BE2C (cell line): ENCODE measurements around the gene CD247.

Source experiments
- DNase-seq: peaks from one replicate; pipeline ENCODE4 v3.0.0-alpha.2; 2020
- H3K27me3 ChIP-seq: fragments of 250-450 bp; sonication (Bioruptor Pico); 2 replicates; pipeline ENCODE4 v1.5.1; 2020; ENCODE audit warnings: mild to moderate bottlenecking
- H3K36me3 ChIP-seq: fragments of 250-450 bp; sonication (Bioruptor Pico); 2 replicates; pipeline ENCODE4 v1.5.1; 2020; ENCODE audit warnings: mild to moderate bottlenecking
- H3K4me1 ChIP-seq: fragments of 250-450 bp; sonication (Bioruptor Pico); 2 replicates; pipeline ENCODE4 v1.5.1; 2020
- H3K4me3 ChIP-seq: 2 replicates; pipeline ENCODE4 v1.5.1; 2011; ENCODE audit warnings: low read depth, low read length
- H3K9me3 ChIP-seq: fragments of 250-450 bp; sonication (Bioruptor Pico); 2 replicates; pipeline ENCODE4 v1.5.1; 2020
- TF ChIP-seq, protein P1 (sequence below): IDR thresholded peaks from 2 replicates; pipeline ENCODE4 v1.5.1; 2012; ENCODE audit warnings: mild to moderate bottlenecking, low read depth, low read length

CD247 gene

DNA sequence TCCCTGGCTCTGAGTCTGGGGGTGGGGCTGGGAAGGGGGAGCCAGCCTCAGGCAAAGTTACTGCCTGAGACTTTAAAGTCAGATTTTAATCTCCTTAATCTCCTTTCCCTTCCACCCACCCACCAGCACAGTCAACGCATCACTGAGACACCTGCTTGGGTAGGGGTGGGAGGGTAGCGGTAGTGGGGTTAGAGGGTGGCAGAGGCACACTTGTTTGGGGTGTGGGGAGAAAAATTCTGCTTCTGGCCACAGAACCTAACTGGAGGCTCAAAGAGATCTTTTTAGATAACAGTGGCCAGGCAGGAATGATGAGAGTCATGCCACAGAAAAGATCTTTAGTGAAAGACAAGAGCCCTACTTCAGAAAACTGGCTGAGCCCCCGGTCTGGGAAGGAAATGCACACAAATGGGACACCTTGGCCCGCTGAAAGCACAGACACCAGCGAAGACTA is 44.1 kb downstream of the CD247 start:
- H3K4me3 ChIP-seq = no peak overlapping the region
- TF ChIP-seq, protein P1, sequence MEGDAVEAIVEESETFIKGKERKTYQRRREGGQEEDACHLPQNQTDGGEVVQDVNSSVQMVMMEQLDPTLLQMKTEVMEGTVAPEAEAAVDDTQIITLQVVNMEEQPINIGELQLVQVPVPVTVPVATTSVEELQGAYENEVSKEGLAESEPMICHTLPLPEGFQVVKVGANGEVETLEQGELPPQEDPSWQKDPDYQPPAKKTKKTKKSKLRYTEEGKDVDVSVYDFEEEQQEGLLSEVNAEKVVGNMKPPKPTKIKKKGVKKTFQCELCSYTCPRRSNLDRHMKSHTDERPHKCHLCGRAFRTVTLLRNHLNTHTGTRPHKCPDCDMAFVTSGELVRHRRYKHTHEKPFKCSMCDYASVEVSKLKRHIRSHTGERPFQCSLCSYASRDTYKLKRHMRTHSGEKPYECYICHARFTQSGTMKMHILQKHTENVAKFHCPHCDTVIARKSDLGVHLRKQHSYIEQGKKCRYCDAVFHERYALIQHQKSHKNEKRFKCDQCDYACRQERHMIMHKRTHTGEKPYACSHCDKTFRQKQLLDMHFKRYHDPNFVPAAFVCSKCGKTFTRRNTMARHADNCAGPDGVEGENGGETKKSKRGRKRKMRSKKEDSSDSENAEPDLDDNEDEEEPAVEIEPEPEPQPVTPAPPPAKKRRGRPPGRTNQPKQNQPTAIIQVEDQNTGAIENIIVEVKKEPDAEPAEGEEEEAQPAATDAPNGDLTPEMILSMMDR = no peak
- DNase-seq = no peak
- H3K36me3 ChIP-seq = no peaks in the 10 kb centered on the region
- no peaks in the 10 kb centered on the region for H3K4me1 ChIP-seq
- H3K9me3 ChIP-seq = no peaks in the 10 kb centered on the region
- H3K27me3 ChIP-seq = no peaks in the 10 kb centered on the region

- Histone ChIP-seq H3K4me1 (no peaks in the 10 kb centered on the region), H3K9me3 (no peaks in the 10 kb centered on the region), H3K4me3 (no peak overlapping the region), H3K36me3 (no peaks in the 10 kb centered on the region), H3K27me3 (no peaks in the 10 kb centered on the region)
- no peak for DNase-seq
- TF ChIP-seq, protein P1 = no peak
Measured at GRCh38 chr1:167473761-167474160, 44.6 kb downstream of the CD247 start.

- no peaks in the 10 kb centered on the region for H3K36me3 ChIP-seq
- no peak overlapping the region for H3K4me3 ChIP-seq
- no peak for DNase-seq
- TF ChIP-seq, protein P1 = no peak
- no peaks in the 10 kb centered on the region for H3K4me1 ChIP-seq
- no peaks in the 10 kb centered on the region for H3K27me3 ChIP-seq
- H3K9me3 ChIP-seq = no peaks in the 10 kb centered on the region
Measured at GRCh38 chr1:167472752-167473521, 45.4 kb downstream of the CD247 start.

DNA sequence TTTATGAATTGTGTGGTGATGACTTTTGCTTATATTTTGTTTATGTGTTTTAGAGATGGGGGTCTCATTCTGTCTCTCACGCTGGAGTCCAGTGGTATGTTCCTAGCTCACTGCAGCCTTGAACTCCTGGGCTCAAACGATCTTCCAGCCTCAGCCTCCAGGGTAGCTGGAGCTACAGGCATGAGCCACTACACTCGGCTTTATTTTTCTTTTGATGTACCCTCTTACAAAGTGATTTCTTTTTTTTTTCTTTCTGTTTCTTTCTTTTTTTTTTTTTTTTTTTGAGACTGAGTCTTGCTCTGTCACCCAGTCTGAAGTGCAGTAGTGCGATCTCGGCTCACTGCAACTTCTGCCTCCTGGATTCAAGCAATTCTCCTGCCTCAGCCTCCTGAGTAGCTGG is 46.8 kb downstream of the CD247 start:
- Histone ChIP-seq H3K4me3 (no peak overlapping the region), H3K27me3 (no peaks in the 10 kb centered on the region), H3K36me3 (no peaks in the 10 kb centered on the region), H3K9me3 (no peaks in the 10 kb centered on the region), H3K4me1 (no peaks in the 10 kb centered on the region)
- TF ChIP-seq, protein P1 = no peak
- no peak for DNase-seq

GRCh38 chr1:167469280-167469965 is 48.9 kb downstream of the CD247 start:
- TF ChIP-seq, protein P1 = no peak
- no peaks in the 10 kb centered on the region for H3K4me1 ChIP-seq
- H3K9me3 ChIP-seq = no peaks in the 10 kb centered on the region; the same call in 1 of the 2 replicates
- H3K36me3 ChIP-seq = no peaks in the 10 kb centered on the region
- H3K27me3 ChIP-seq = no peaks in the 10 kb centered on the region
- H3K4me3 ChIP-seq = no peak overlapping the region
- no peak for DNase-seq

DNA sequence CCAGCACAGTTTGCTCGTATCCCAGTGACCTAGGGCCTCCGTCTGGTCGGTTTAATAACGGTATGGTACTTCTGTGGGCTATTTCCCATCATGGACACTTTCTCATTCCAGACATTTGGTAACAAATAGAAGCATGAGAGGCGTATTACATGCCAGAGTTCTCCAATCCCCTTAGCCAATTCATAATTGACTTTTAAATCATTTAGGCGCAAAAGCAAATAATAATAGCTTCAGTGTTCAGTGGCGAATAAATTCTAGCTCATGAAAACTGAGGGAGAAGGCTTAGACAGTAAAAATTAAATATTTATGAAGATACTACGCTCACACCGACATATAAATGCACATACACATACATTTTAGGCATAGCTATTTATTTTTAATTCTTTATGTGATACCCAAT is 50.6 kb downstream of the CD247 start:
- no peaks in the 10 kb centered on the region for H3K36me3 ChIP-seq
- H3K27me3 ChIP-seq = no peaks in the 10 kb centered on the region
- H3K4me3 ChIP-seq = no peak overlapping the region
- H3K9me3 ChIP-seq = no peaks in the 10 kb centered on the region; the same call in 1 of the 2 replicates
- TF ChIP-seq, protein P1 = no peak
- no peaks in the 10 kb centered on the region for H3K4me1 ChIP-seq
- DNase-seq = no peak
